ENCODE measurements around the gene TWIST2. TPM values are rescaled to one million over a fixed set of nuclear protein-coding genes. Genes with fewer than 3 reads are reported as not detected.

The TWIST2 gene
- total RNA-seq, 3 donors from 2014 or later: 1.1 to 13.4 (median 3.1) TPM

DNA sequence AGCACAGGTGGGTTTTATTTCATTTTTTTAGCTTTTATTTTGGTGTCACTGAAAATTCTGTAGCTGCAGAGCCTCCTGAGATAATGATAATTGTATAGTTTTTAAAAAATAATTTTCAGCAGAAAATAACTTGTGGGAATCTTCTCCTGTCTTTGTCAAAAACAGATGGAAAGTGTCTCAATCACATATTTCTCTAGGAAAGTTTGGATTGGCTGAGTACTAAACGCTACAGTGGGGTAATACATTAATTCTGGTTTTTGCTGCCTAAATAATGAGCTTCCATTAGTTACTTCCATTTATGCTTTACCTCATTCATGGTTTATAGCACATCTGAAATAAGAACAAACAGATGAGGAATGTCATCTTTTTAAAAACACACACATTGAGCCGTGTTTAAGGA, 2.2 kb downstream of the TWIST2 start:
- no peak for ATAC-seq
- TF ChIP-seq, protein P1, sequence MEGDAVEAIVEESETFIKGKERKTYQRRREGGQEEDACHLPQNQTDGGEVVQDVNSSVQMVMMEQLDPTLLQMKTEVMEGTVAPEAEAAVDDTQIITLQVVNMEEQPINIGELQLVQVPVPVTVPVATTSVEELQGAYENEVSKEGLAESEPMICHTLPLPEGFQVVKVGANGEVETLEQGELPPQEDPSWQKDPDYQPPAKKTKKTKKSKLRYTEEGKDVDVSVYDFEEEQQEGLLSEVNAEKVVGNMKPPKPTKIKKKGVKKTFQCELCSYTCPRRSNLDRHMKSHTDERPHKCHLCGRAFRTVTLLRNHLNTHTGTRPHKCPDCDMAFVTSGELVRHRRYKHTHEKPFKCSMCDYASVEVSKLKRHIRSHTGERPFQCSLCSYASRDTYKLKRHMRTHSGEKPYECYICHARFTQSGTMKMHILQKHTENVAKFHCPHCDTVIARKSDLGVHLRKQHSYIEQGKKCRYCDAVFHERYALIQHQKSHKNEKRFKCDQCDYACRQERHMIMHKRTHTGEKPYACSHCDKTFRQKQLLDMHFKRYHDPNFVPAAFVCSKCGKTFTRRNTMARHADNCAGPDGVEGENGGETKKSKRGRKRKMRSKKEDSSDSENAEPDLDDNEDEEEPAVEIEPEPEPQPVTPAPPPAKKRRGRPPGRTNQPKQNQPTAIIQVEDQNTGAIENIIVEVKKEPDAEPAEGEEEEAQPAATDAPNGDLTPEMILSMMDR (IDR thresholded peaks at IDR 0.05): no peak
- Histone ChIP-seq H3K4me1 (ENCODE audit: low read depth) (no peaks in the 10 kb centered on the region), H3K4me3 (no peak overlapping the region), H3K9me3 (no peaks in the 10 kb centered on the region), H3K36me3 (ENCODE audit: low read depth) (no peaks in the 10 kb centered on the region)
- intact Hi-C loops (cut with DNase I, micrococcal nuclease): no loop called here
- no peak for DNase-seq

DNA sequence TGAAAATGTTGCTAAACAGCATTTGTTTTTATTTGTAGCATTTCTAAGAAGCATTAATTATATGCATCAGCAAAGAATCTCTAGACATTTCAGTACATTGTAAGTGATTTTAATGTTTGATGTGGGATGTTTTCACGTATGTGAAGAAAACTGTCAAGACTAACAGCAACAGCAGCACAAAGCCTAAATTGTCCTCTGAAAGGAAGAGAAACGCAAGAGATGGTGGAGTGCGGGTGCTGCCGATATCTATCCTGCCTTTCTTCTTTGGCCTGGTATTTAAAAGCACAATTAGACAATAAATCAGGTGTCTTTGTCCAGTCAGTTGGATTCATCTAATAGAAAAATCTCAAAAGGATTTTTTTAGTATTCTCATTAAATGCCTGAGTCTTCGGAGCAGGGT, 3.1 kb downstream of the TWIST2 start:
- no peaks in the 10 kb centered on the region for H3K4me1 ChIP-seq (ENCODE audit: low read depth)
- H3K9me3 ChIP-seq: no peaks in the 10 kb centered on the region
- no peak for DNase-seq
- no peak overlapping the region for H3K4me3 ChIP-seq
- TF ChIP-seq, protein P1 (IDR thresholded peaks at IDR 0.05): no peak
- intact Hi-C loops (cut with DNase I, micrococcal nuclease): no loop called here
- ATAC-seq: no peak
- H3K36me3 ChIP-seq (ENCODE audit: low read depth): no peaks in the 10 kb centered on the region

DNA sequence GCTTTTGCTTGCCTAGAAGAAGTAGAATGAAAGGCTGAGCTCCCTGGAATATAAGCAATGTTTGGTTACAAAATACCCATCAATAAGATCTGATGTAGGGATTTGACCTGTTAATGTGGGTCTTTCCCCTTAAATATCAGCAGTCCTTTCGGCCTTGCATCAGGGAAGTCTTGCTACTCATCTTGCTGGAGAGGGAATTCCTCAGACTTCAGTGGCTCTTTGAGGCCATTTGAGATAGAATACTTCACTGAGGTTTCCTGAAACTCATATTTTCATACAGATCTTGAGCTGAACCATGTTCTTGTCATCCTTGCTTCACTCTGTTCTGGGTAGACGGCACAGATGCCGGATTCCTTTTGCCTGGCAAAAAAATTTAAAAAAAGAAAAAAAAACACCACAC, 3.9 kb downstream of the TWIST2 start:
- ATAC-seq: no peak
- DNase-seq: no peak
- intact Hi-C loops (cut with DNase I, micrococcal nuclease): no loop called here
- Histone ChIP-seq H3K4me1 (ENCODE audit: low read depth) (no peaks in the 10 kb centered on the region), H3K4me3 (no peak overlapping the region), H3K36me3 (ENCODE audit: low read depth) (no peaks in the 10 kb centered on the region), H3K9me3 (no peaks in the 10 kb centered on the region)
- TF ChIP-seq, protein P1 (IDR thresholded peaks at IDR 0.05): no peak

DNA sequence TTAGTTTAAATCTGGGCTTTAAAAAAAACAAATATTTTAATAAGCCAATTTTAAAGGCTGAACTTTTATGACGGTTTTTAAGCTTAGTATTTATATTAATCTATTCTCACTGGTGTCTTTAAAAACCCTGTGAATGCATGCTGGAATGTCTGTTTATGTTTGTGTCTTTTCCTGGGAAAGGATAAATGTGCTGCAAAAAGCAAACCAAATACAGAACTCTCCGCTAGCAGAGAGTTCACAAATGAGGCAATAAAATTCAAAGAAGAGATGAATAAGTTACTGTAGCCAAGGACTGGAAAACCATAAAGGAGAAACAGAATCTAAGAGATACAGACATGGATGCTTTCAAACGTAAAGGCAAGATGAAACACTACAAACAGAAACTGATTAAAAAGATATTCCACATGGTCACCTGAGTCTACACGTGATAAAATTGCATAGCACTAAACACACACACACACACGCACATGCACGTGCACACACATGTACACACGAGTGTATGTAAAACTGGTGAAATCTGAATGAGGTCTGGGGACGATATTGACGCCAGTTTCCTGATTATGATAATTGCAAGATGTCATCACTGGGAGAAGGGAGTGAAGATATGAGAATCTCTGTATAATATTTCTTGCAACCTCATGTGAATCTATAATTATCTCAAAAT, 4.5 kb downstream of the TWIST2 start:
- DNase-seq: no peak
- no peak for ATAC-seq
- H3K36me3 ChIP-seq (ENCODE audit: low read depth): no peaks in the 10 kb centered on the region
- TF ChIP-seq, protein P1 (IDR thresholded peaks at IDR 0.05): no peak
- no peaks in the 10 kb centered on the region for H3K9me3 ChIP-seq
- H3K4me3 ChIP-seq: no peak overlapping the region
- H3K4me1 ChIP-seq (ENCODE audit: low read depth): no peaks in the 10 kb centered on the region
- intact Hi-C loops (cut with DNase I, micrococcal nuclease): no loop called here

DNA sequence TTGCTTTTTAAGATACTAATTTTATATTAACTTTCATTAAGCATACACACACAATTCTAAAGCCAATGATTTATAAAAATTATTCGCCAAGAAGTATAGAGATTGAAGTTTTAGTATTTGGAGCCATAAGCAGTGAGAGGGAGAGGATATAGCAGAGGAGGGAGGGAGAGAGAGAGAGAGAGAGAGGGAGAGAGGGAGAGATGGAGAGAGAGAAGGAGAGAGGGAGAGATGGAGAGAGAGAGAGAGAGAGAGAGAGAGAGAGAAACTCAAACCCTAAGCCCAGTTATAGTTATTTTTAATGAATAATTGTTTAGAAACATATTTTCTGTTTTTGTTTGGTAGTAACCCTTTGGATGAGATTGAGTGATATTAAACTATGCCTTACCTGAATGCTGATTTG, 5.3 kb downstream of the TWIST2 start:
- H3K4me1 ChIP-seq (ENCODE audit: low read depth): no peaks in the 10 kb centered on the region
- ATAC-seq: no peak

More for the DNA sequence above, 5.3 kb downstream of the TWIST2 start:
- DNase-seq: no peak
- H3K4me3 ChIP-seq: no peak overlapping the region
- H3K36me3 ChIP-seq (ENCODE audit: low read depth): no peaks in the 10 kb centered on the region
- TF ChIP-seq, protein P1 (IDR thresholded peaks at IDR 0.05): no peak
- intact Hi-C loops (cut with DNase I, micrococcal nuclease): no loop called here
- no peaks in the 10 kb centered on the region for H3K9me3 ChIP-seq

Data from mucosa of descending colon (tissue), 3 donors.